Peyer's patch (tissue), 4 donors: Measurements from ENCODE around the gene PLPPR4. TPM values are rescaled to one million over a fixed set of nuclear protein-coding genes. Genes with fewer than 3 reads are reported as not detected.

ENCODE experiments used
- DNase-seq, 3 donors: peaks; one replicate each; pipeline ENCODE4 v3.0.0-alpha.2; 2017 to 2019
- H3K27ac ChIP-seq, 4 donors: fragments of 200-600 bp; sonication (generic); one replicate each; pipeline ENCODE4 v1.5.1; 2016 to 2019
- H3K27me3 ChIP-seq, 2 donors: fragments of 200-600 bp; sonication (generic); one replicate each; pipeline ENCODE4 v1.5.1; 2019
- H3K36me3 ChIP-seq, 3 donors: fragments of 200-600 bp; sonication (generic); one replicate each; pipeline ENCODE4 v1.5.1; 2016 to 2019
- H3K4me1 ChIP-seq, 4 donors: fragments of 200-600 bp; sonication (generic); one replicate each; pipeline ENCODE4 v1.5.1; 2016 to 2019
- H3K4me3 ChIP-seq, 4 donors: fragments of 200-600 bp; sonication (generic); 1 replicate in 3 of 4; 2 replicates in 1 of 4; pipeline ENCODE4 v1.5.1; 2016 to 2019; ENCODE audit warnings: mild to moderate bottlenecking in 1 of 4
- H3K9me3 ChIP-seq, 4 donors: fragments of 200-600 bp; sonication (generic); one replicate each; pipeline ENCODE4 v1.5.1; 2016 to 2019; ENCODE audit warnings: mild to moderate bottlenecking in 1 of 4
- POLR2A ChIP-seq, 2 donors: fragments of 450-650 bp; IDR thresholded peaks; one replicate each; pipeline ENCODE4 v1.5.1; 2017; ENCODE audit warnings: antibody characterized with exemption in 2 of 2, mild to moderate bottlenecking in 2 of 2, moderate library complexity in 2 of 2
- total RNA-seq, 4 donors: library from RNA; depleted of rRNA; stranded (reverse); fragments of >200 nt; gene quantifications; one replicate each; pipeline ENCODE4 v1.1.0, GENCODE V29; 2016
- TF ChIP-seq, protein P1 (sequence below), 6 experiments: fragments of 450-650 bp in 4 of 6; fragments of 200-600 bp in 2 of 6; sonication (generic) in 1 of 6; IDR thresholded peaks; one replicate each; pipeline ENCODE4 v1.5.1; 2017 to 2019; ENCODE audit warnings: antibody characterized with exemption in 6 of 6, mild to moderate bottlenecking in 3 of 6, moderate library complexity in 1 of 6

Gene PLPPR4
- total RNA-seq, 4 donors from 2014 or later = not detected

DNA sequence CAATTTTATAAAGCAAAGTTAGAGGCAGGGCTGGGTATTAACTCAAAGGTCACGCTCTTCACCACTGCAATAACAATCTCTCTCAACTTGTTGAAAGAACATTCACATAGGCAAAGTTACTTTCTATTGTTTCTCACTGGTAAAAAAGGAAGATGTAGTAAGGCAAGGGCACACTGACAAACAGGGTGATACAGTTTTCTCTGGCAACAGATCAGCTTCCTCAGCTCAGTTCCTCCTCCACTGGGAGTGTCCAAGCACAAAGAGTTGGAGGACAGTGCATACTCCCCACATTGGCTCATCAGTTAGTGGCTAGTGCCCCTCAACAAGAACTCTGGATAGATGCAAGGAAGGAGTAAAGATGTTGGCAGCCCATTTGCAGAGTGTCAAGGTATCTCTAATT is 3.7 kb downstream of the PLPPR4 start:
- Histone ChIP-seq H3K36me3 (no peaks in the 10 kb centered on the region), H3K27me3 (no peaks in the 10 kb centered on the region), H3K9me3 (no peaks in the 10 kb centered on the region), H3K27ac (no peak overlapping the region), H3K4me1 (no peaks in the 10 kb centered on the region), H3K4me3 (no peak overlapping the region)
- TF ChIP-seq POLR2A (IDR thresholded peaks at IDR 0.05) = no peak
- TF ChIP-seq, protein P1, sequence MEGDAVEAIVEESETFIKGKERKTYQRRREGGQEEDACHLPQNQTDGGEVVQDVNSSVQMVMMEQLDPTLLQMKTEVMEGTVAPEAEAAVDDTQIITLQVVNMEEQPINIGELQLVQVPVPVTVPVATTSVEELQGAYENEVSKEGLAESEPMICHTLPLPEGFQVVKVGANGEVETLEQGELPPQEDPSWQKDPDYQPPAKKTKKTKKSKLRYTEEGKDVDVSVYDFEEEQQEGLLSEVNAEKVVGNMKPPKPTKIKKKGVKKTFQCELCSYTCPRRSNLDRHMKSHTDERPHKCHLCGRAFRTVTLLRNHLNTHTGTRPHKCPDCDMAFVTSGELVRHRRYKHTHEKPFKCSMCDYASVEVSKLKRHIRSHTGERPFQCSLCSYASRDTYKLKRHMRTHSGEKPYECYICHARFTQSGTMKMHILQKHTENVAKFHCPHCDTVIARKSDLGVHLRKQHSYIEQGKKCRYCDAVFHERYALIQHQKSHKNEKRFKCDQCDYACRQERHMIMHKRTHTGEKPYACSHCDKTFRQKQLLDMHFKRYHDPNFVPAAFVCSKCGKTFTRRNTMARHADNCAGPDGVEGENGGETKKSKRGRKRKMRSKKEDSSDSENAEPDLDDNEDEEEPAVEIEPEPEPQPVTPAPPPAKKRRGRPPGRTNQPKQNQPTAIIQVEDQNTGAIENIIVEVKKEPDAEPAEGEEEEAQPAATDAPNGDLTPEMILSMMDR (IDR thresholded peaks at IDR 0.05) = no peak
- no peak for DNase-seq

DNA sequence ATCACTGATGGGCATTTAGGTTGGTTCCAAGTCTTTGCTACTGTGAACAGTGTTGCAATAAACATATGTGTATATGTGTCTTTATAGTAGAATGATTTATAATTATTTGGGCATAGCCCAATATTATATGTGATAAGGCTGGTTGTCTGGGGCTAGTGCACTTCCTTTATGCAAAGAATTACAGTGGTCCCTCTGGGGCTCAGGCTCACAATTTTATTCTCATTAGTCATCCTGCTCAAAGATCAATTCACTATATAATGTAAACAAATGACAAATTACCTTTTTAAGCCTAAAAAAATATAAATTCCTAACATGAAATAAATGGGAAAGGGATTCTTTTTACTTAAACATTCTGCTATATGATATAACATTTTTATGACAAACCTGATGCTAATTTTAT is 5.0 kb downstream of the PLPPR4 start:
- Histone ChIP-seq H3K27me3 (no peaks in the 10 kb centered on the region), H3K27ac (no peak overlapping the region), H3K4me1 (no peaks in the 10 kb centered on the region), H3K4me3 (no peak overlapping the region), H3K36me3 (no peaks in the 10 kb centered on the region), H3K9me3 (no peaks in the 10 kb centered on the region)
- no peak for DNase-seq
- TF ChIP-seq POLR2A (IDR thresholded peaks at IDR 0.05) = no peak
- TF ChIP-seq, protein P1 (IDR thresholded peaks at IDR 0.05) = no peak

DNA sequence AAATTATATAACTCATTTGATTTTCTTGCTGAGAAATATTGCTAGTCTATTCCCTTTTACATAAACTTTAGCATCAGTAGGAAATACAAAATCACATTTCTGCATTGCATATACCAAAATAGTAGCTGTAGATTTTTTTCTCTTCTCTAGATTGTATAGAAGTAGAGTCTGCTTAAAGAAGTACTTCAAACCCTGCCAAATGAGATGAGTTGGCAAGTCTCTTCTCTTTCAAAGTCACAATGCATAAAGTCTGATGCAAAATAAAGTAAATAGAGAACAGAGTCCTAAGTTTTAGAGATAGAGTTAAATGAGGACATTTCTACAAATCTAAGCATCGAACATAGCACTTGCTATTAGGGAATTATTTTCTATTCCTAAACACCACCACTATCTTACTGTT is 6.4 kb downstream of the PLPPR4 start:
- Histone ChIP-seq H3K27me3 (no peaks in the 10 kb centered on the region), H3K9me3 (no peaks in the 10 kb centered on the region)
- TF ChIP-seq, protein P1 (IDR thresholded peaks at IDR 0.05) = no peak
- no peak for TF ChIP-seq POLR2A (IDR thresholded peaks at IDR 0.05)

DNA sequence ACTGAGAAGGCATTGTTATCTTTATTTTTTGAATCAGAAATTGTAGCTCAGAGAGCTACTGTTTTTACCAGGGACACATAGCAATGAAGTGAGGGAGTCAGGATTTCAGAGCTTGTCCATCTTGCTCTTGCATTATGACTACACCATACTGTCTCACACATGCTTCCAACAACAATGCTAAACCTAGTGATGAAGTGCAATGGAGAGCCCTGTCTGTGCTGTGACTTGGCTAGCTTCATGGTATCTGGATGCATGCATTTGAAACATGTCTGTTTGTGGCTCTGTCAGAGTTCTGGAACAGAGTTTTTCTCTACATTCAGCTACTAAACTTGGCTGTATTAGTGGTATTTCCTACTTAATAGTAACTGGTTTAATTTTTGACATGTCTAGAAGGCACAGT is 7.0 kb downstream of the PLPPR4 start:
- Histone ChIP-seq H3K4me1 (no peaks in the 10 kb centered on the region), H3K36me3 (no peaks in the 10 kb centered on the region), H3K27ac (no peak overlapping the region), H3K27me3 (no peaks in the 10 kb centered on the region), H3K4me3 (no peak overlapping the region), H3K9me3 (no peaks in the 10 kb centered on the region)
- no peak for DNase-seq
- TF ChIP-seq, protein P1 (IDR thresholded peaks at IDR 0.05) = no peak
- no peak for TF ChIP-seq POLR2A (IDR thresholded peaks at IDR 0.05)

More for the DNA sequence above, 6.4 kb downstream of the PLPPR4 start:
- Histone ChIP-seq H3K4me3 (no peak overlapping the region), H3K27ac (no peak overlapping the region), H3K36me3 (no peaks in the 10 kb centered on the region), H3K4me1 (no peaks in the 10 kb centered on the region)
- no peak for DNase-seq

DNA sequence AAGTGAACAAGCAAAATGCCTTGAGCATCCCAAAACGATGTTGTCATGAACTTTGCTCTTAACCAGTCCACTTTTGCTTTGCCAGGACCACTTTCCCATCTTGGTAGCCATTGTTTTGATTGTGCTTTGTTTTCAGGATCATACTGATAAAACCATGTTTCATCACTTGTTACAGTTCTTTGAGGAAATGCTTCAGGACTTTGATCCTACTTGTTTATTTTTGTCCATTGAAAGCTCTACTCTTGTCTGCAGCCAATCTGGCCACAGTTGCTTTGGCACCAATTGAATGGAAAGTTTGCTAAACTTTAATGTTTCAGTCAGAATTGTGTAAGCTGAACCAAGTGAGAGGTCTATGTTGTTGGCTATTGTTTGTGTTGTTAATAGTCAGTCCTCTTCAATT is 12.8 kb downstream of the PLPPR4 start:
- H3K27ac ChIP-seq = no peak overlapping the region
- no peaks in the 10 kb centered on the region for H3K4me1 ChIP-seq
- DNase-seq = no peak
- H3K9me3 ChIP-seq = no peaks in the 10 kb centered on the region
- TF ChIP-seq, protein P1 (IDR thresholded peaks at IDR 0.05) = no peak
- no peak for TF ChIP-seq POLR2A (IDR thresholded peaks at IDR 0.05)
- H3K36me3 ChIP-seq = no peaks in the 10 kb centered on the region
- H3K4me3 ChIP-seq = no peak overlapping the region
- no peaks in the 10 kb centered on the region for H3K27me3 ChIP-seq

DNA sequence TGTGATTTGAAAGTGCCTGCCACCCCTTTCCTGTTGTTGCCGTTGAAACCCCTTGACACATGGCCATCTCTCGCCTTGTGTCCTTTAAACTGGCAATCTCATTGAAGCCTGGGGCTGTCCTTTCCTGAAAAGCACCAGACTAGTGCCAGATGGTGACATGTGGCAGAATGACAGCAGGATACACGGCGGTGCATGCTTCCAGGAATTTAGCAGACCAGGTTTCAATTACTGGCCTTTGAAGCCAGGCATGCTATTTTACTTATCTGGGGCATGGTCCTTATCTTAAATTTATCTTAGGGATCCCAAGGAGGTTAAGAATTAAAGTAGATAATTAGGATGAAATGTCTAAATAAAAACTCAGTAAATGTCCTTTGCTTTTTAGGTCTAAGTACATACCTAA is 15.2 kb downstream of the PLPPR4 start:
- DNase-seq = no peak
- no peak for TF ChIP-seq POLR2A (IDR thresholded peaks at IDR 0.05)
- TF ChIP-seq, protein P1 (IDR thresholded peaks at IDR 0.05) = no peak
- no peak overlapping the region for H3K4me3 ChIP-seq

More for the DNA sequence above, 15.2 kb downstream of the PLPPR4 start:
- Histone ChIP-seq H3K27ac (no peak overlapping the region), H3K9me3 (no peaks in the 10 kb centered on the region), H3K36me3 (no peaks in the 10 kb centered on the region), H3K27me3 (no peaks in the 10 kb centered on the region), H3K4me1 (no peaks in the 10 kb centered on the region)
